K562 (cell line): ENCODE results near the gene ETFBKMT. TPM values are rescaled to one million over a fixed set of nuclear protein-coding genes. Genes with fewer than 3 reads are reported as not detected.
A peak's percentile ranks its signal among the peaks of the same experiment; 100 is the strongest.

ENCODE experiments used
- CBFB ChIP-seq: sonication (generic); formaldehyde crosslinking; IDR thresholded peaks from 2 replicates; pipeline ENCODE4 v1.4.0; 2020; ENCODE audit warnings: mild to moderate bottlenecking, missing genetic modification reagents
- CHD1 ChIP-seq: fragments of 200-600 bp; sonication (generic); IDR thresholded peaks from one replicate; pipeline ENCODE4 v1.6.1; 2012; ENCODE audit warnings: mild to moderate bottlenecking, moderate library complexity, low read length, inconsistent platforms
- CREB1 ChIP-seq, 2 experiments: sonication (generic) in 1 of 2; formaldehyde crosslinking in 1 of 2; IDR thresholded peaks; 2 replicates each; pipeline versions ENCODE4 v1.6.1 to v1.8.0; 2012 to 2022; ENCODE audit warnings: inconsistent platforms in 1 of 2, mild to moderate bottlenecking in 1 of 2, missing genetic modification reagents in 1 of 2, moderate library complexity in 1 of 2
- ESRRA ChIP-seq: fragments of 450-650 bp; IDR thresholded peaks from 2 replicates; pipeline ENCODE4 v1.6.1; 2014; ENCODE audit warnings: low read depth, mild to moderate bottlenecking, moderate library complexity, borderline replicate concordance
- FOSL1 ChIP-seq: fragments of 200-800 bp; sonication (Bioruptor generic); conservative IDR thresholded peaks from 2 replicates; pipeline ENCODE4 v1.6.1; 2016; ENCODE audit warnings: missing genetic modification characterization, missing compliant biosample characterization
- HDAC2 ChIP-seq: fragments of 450-650 bp; IDR thresholded peaks from 2 replicates; pipeline ENCODE4 v1.6.1; 2016; ENCODE audit warnings: mild to moderate bottlenecking
- HDAC8 ChIP-seq: fragments of 450-650 bp; IDR thresholded peaks from 2 replicates; pipeline ENCODE4 v1.6.1; 2016; ENCODE audit warnings: mild to moderate bottlenecking, missing genetic modification characterization, moderate library complexity, missing compliant biosample characterization
- HMGN3 ChIP-seq: IDR thresholded peaks from 2 replicates; pipeline ENCODE4 v1.6.1; 2011; ENCODE audit warnings: borderline replicate concordance, low read depth, mild to moderate bottlenecking, mixed read lengths, low read length; ENCODE audit not compliant: insufficient read length; ENCODE audit errors: extremely low read depth
- KDM4B ChIP-seq, 2 experiments: fragments of 450-650 bp in 1 of 2; sonication (generic) in 1 of 2; IDR thresholded peaks; 2 replicates each; pipeline ENCODE4 v1.6.1; 2016 to 2017; ENCODE audit warnings: borderline replicate concordance in 2 of 2, antibody characterized with exemption in 1 of 2, low read depth in 1 of 2, mild to moderate bottlenecking in 1 of 2
- LEF1 ChIP-seq: fragments of 450-650 bp; IDR thresholded peaks from 2 replicates; pipeline ENCODE4 v1.6.1; 2016; ENCODE audit warnings: mild to moderate bottlenecking
- MCM3 ChIP-seq: fragments of 450-650 bp; IDR thresholded peaks from 2 replicates; pipeline ENCODE4 v1.6.1; 2016
- MEF2D ChIP-seq: conservative IDR thresholded peaks from 2 replicates; pipeline ENCODE4 v1.6.1; 2016; ENCODE audit warnings: low read depth, missing genetic modification characterization, missing compliant biosample characterization
- MTA1 ChIP-seq: fragments of 450-650 bp; IDR thresholded peaks from 2 replicates; pipeline ENCODE4 v1.6.1; 2017; ENCODE audit warnings: borderline replicate concordance
- NCOA1 ChIP-seq: fragments of 450-650 bp; IDR thresholded peaks from 2 replicates; pipeline ENCODE4 v1.6.1; 2016; ENCODE audit warnings: low read depth
- RB1 ChIP-seq: fragments of 450-650 bp; IDR thresholded peaks from 2 replicates; pipeline ENCODE4 v1.6.1; 2017; ENCODE audit warnings: low read depth, mild to moderate bottlenecking
- RFX1 ChIP-seq: fragments of 450-650 bp; IDR thresholded peaks from 2 replicates; pipeline ENCODE4 v1.6.1; 2016; ENCODE audit warnings: mild to moderate bottlenecking, moderate library complexity
- RUNX1 ChIP-seq: sonication (generic); IDR thresholded peaks from 2 replicates; pipeline ENCODE4 v1.6.1; 2016; ENCODE audit warnings: antibody characterized with exemption, low read depth
- SMAD4 ChIP-seq: fragments of 250-450 bp; sonication (Bioruptor Pico); conservative IDR thresholded peaks from 2 replicates; pipeline ENCODE4 v1.8.0; 2021; ENCODE audit warnings: inconsistent platforms, mild to moderate bottlenecking, moderate library complexity
- SNRNP70 ChIP-seq: fragments of 200-400 bp; formaldehyde crosslinking; optimal IDR thresholded peaks from 2 replicates; pipeline ENCODE3; 2017; ENCODE audit warnings: low read depth, low read length
- TBL1XR1 ChIP-seq, 2 experiments: IDR thresholded peaks; 2 replicates each; pipeline ENCODE4 v1.6.1; 2012; ENCODE audit warnings: improper control_type of control experiment in 2 of 2, low read length in 2 of 2, mild to moderate bottlenecking in 1 of 2
- THRAP3 ChIP-seq: fragments of 450-650 bp; IDR thresholded peaks from 2 replicates; pipeline ENCODE4 v1.6.1; 2016; ENCODE audit warnings: mild to moderate bottlenecking, inconsistent platforms, borderline replicate concordance
- TRIM28 ChIP-seq: fragments of 450-650 bp; IDR thresholded peaks from 2 replicates; pipeline ENCODE4 v1.6.1; 2017
- ZNF24 ChIP-seq: fragments of 450-650 bp; IDR thresholded peaks from 2 replicates; pipeline ENCODE4 v1.6.1; 2016
- ZNF707 ChIP-seq: fragments of 250-450 bp; sonication (Bioruptor Pico); conservative IDR thresholded peaks from 2 replicates; pipeline ENCODE4 v1.8.0; 2022; ENCODE audit warnings: inconsistent platforms, mild to moderate bottlenecking, moderate library complexity
- ZNF830 ChIP-seq: fragments of 250-450 bp; sonication (Bioruptor Pico); IDR thresholded peaks from 2 replicates; pipeline ENCODE4 v1.5.0; 2021; ENCODE audit warnings: mild to moderate bottlenecking
- polyA plus RNA-seq, 8 experiments: library from polyadenylated mRNA; depleted of rRNA in 4 of 8; stranded (reverse) in 5 of 8; unstranded in 3 of 8; fragments of >200 nt; fragmentation: Nextera tagmentation in 2 of 8; fragmentation: Illumina TruSeq in 1 of 8; extraction: Ambion mirVana in 2 of 8; extraction: Trizol in 1 of 8; gene quantifications; 2 replicates each; pipeline versions ENCODE4 v1.2.1 to v1.2.3, GENCODE V29; 2011 to 2014; ENCODE audit warnings: inconsistent platforms in 1 of 8, missing spikeins in 1 of 8
- total RNA-seq, 7 experiments: library from RNA; depleted of rRNA in 6 of 7; stranded (reverse); fragments of >200 nt in 6 of 7; fragmentation: Illumina TruSeq in 2 of 7; extraction: Trizol in 2 of 7; gene quantifications; 2 replicates each; pipeline versions ENCODE4 v1.2.1 to v1.2.3, GENCODE V29; 2011 to 2021; ENCODE audit warnings: low replicate concordance in 1 of 7
- TF ChIP-seq, protein P1 (sequence below): fragments of 200-400 bp; formaldehyde crosslinking; IDR thresholded peaks from 2 replicates; pipeline ENCODE4 v1.6.1; 2017; ENCODE audit warnings: mild to moderate bottlenecking, low read depth, low read length, moderate library complexity
- TF ChIP-seq, protein P2 (sequence below): fragments of 150-350 bp; IDR thresholded peaks from 2 replicates; pipeline ENCODE4 v1.6.1; 2014; ENCODE audit warnings: low read depth, mild to moderate bottlenecking, low read length, borderline replicate concordance

Gene ETFBKMT
- total and polyA plus RNA-seq, 9 of the 15 experiments (the other 6 are each of a cell fraction or from before 2014, with no cell fraction given) = 0.18 to 1.7 (median 0.96) TPM

DNA sequence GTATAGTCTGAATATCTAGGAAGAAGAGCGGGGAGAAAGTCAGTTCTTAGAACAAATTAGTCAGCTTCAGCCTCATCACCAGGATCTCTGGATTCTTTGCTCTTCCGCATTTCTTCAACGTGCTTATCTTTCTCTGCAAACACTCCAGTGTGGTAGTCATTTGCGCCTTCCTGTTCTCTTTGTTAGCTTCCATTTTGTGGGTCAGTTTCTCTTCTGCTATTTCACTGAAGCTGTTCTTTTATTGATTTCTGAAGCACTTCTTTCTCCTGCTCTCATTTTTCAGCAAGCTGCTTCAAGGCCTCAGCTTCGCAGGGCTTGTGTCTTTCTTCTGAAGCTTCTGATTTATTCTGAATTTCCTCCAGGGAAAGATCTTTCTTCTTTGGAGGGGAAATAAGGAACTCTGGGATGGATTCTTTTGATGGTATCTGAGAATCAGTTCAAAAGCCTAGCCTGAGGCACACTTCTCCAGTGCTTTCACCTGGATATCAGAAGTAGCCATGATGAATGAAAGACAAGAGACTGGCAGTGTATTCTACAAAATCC lies 55.9 kb downstream of the ETFBKMT start (continued):
- TF ChIP-seq CREB1 (IDR thresholded peaks at IDR 0.05) (no peak), CREB1 (CRISPR knock-in tag; IDR thresholded peaks at IDR 0.05) (0 out of 2 replicates have a peak, but pooled peaks have one; percentile 20), TRIM28 (peak; percentile 61; the same call in 1 of the 2 replicates), MCM3 (no peak), NCOA1 (peak; percentile 66; the same call in 1 of the 2 replicates), MTA1 (peak; percentile 67; the same call in 1 of the 2 replicates), ZNF830 (CRISPR knock-in tag) (no peak), RFX1 (no peak), SNRNP70 (no peak), LEF1 (peak; percentile 92), ESRRA (peak; percentile 42; the same call in 1 of the 2 replicates), FOSL1 (tag) (peak; percentile 91), RUNX1 (no peak), KDM4B (IDR thresholded peaks at IDR 0.05; ENCODE audit: borderline replicate concordance in 2 of 2, low read depth in 1 of 2) (no peak), MEF2D (tag) (peak; percentile 76; the same call in 1 of the 2 replicates), HDAC8 (tag) (no peak), CBFB (CRISPR knock-in tag) (no peak), CHD1 (no peak), TBL1XR1 (IDR thresholded peaks at IDR 0.05; ENCODE audit: low read length in 2 of 2) (peak in 1 of 2 experiments; percentile 49; a peak in 1 of 4 replicates), HDAC2 (peak; percentile 84), ZNF24 (peak; percentile 82), RB1 (no peak), THRAP3 (no peak), SMAD4 (CRISPR knock-in tag) (peak; percentile 46), HMGN3 (peak; percentile 38), ZNF707 (no peak)
- TF ChIP-seq, protein P1, sequence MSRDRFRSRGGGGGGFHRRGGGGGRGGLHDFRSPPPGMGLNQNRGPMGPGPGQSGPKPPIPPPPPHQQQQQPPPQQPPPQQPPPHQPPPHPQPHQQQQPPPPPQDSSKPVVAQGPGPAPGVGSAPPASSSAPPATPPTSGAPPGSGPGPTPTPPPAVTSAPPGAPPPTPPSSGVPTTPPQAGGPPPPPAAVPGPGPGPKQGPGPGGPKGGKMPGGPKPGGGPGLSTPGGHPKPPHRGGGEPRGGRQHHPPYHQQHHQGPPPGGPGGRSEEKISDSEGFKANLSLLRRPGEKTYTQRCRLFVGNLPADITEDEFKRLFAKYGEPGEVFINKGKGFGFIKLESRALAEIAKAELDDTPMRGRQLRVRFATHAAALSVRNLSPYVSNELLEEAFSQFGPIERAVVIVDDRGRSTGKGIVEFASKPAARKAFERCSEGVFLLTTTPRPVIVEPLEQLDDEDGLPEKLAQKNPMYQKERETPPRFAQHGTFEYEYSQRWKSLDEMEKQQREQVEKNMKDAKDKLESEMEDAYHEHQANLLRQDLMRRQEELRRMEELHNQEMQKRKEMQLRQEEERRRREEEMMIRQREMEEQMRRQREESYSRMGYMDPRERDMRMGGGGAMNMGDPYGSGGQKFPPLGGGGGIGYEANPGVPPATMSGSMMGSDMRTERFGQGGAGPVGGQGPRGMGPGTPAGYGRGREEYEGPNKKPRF = no peak
- TF ChIP-seq, protein P2, sequence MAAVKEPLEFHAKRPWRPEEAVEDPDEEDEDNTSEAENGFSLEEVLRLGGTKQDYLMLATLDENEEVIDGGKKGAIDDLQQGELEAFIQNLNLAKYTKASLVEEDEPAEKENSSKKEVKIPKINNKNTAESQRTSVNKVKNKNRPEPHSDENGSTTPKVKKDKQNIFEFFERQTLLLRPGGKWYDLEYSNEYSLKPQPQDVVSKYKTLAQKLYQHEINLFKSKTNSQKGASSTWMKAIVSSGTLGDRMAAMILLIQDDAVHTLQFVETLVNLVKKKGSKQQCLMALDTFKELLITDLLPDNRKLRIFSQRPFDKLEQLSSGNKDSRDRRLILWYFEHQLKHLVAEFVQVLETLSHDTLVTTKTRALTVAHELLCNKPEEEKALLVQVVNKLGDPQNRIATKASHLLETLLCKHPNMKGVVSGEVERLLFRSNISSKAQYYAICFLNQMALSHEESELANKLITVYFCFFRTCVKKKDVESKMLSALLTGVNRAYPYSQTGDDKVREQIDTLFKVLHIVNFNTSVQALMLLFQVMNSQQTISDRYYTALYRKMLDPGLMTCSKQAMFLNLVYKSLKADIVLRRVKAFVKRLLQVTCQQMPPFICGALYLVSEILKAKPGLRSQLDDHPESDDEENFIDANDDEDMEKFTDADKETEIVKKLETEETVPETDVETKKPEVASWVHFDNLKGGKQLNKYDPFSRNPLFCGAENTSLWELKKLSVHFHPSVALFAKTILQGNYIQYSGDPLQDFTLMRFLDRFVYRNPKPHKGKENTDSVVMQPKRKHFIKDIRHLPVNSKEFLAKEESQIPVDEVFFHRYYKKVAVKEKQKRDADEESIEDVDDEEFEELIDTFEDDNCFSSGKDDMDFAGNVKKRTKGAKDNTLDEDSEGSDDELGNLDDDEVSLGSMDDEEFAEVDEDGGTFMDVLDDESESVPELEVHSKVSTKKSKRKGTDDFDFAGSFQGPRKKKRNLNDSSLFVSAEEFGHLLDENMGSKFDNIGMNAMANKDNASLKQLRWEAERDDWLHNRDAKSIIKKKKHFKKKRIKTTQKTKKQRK = no peak
